ENCODE measurements around the gene FEM1C.

DNA sequence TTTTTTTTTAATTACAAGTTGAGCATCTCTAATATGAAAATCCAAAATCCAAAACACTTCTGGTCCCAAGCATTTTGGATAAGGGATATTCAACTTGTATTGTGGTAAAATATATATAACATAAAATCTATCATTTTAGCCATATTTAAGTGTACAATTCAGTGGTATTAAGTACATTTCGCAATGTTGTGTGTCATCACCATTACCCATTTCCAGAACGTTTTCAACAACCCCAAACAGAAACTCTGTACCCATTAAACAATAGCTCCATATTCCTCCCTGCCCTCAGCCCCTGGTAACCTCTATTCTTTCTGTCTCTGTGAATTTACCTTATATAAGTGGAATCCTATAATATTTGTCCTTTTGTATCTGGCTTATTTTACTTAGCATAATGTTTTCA, 32.8 kb upstream of the FEM1C start:
- TF ChIP-seq, protein P1, sequence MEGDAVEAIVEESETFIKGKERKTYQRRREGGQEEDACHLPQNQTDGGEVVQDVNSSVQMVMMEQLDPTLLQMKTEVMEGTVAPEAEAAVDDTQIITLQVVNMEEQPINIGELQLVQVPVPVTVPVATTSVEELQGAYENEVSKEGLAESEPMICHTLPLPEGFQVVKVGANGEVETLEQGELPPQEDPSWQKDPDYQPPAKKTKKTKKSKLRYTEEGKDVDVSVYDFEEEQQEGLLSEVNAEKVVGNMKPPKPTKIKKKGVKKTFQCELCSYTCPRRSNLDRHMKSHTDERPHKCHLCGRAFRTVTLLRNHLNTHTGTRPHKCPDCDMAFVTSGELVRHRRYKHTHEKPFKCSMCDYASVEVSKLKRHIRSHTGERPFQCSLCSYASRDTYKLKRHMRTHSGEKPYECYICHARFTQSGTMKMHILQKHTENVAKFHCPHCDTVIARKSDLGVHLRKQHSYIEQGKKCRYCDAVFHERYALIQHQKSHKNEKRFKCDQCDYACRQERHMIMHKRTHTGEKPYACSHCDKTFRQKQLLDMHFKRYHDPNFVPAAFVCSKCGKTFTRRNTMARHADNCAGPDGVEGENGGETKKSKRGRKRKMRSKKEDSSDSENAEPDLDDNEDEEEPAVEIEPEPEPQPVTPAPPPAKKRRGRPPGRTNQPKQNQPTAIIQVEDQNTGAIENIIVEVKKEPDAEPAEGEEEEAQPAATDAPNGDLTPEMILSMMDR (optimal IDR thresholded peaks at IDR 0.05 in 1 of 3, IDR thresholded peaks at IDR 0.05 in 1 of 3, conservative IDR thresholded peaks at IDR 0.05 in 1 of 3; ENCODE audit: extremely low read depth in 1 of 3, insufficient read depth in 2 of 3, low read length in 3 of 3) = no peak
- no peak for TF ChIP-seq EZH2 (IDR thresholded peaks at IDR 0.05; ENCODE audit: low read length)
